Measurements from ENCODE around the gene DRG1. TPM values are rescaled to one million over a fixed set of nuclear protein-coding genes. Genes with fewer than 3 reads are reported as not detected.
"Not testable (repeated sequence)": the region's sequence is repeated elsewhere in the genome, so short reads cannot be mapped to it uniquely, and the experiment has no call there.

DRG1 gene
- total RNA-seq, 4 donors from 2014 or later: 35.9 to 86.7 (median 51.9) TPM

- 94 to 96% methylated on average over 2 of the region's 2 CpGs for WGBS, 2 donors
- Histone ChIP-seq H3K4me1 (peaks cover 0 to 8% (median 0%) of the 10 kb centered on the region in 4 donors), H3K27me3 (no peaks in the 10 kb centered on the region), H3K4me3 (no peak overlapping the region), H3K36me3 (no peaks in the 10 kb centered on the region), H3K9me3 (no peaks in the 10 kb centered on the region), H3K27ac (no peak overlapping the region)
- TF ChIP-seq CTCF (IDR thresholded peaks at IDR 0.05) (no peak), POLR2A (IDR thresholded peaks at IDR 0.05) (no peak), EP300 (IDR thresholded peaks at IDR 0.05) (no peak)
- DNase-seq (ENCODE audit: low spot score in 2 of 2): no peak
Measured at GRCh38 chr22:31393893-31394292, 5.5 kb upstream of the DRG1 start.

- WGBS, 2 donors: 80 to 82% methylated on average over 3 of the region's 3 CpGs
- no peak for TF ChIP-seq EP300 (IDR thresholded peaks at IDR 0.05)
- no peak for TF ChIP-seq POLR2A (IDR thresholded peaks at IDR 0.05)
- no peak for TF ChIP-seq CTCF (IDR thresholded peaks at IDR 0.05)
- Histone ChIP-seq H3K4me3 (no peak overlapping the region), H3K9me3 (no peaks in the 10 kb centered on the region), H3K4me1 (peaks cover 0 to 8% (median 0%) of the 10 kb centered on the region in 4 donors), H3K27ac (no peak overlapping the region), H3K36me3 (no peaks in the 10 kb centered on the region), H3K27me3 (no peaks in the 10 kb centered on the region)
- no peak for DNase-seq (ENCODE audit: low spot score in 2 of 2)
Measured at GRCh38 chr22:31394326-31394725, 5.1 kb upstream of the DRG1 start.

GRCh38 chr22:31398231-31398630, 1.2 kb upstream of the DRG1 start:
- WGBS, 2 donors: 57 to 62% methylated on average over 5 of the region's 5 CpGs
- peaks cover 0 to 23% (median 0%) of the 10 kb centered on the region in 3 donors for H3K36me3 ChIP-seq
- no peak overlapping the region for H3K4me3 ChIP-seq
- TF ChIP-seq CTCF (IDR thresholded peaks at IDR 0.05) (no peak), POLR2A (IDR thresholded peaks at IDR 0.05) (no peak), EP300 (IDR thresholded peaks at IDR 0.05) (no peak)
- H3K27ac ChIP-seq: peak overlapping the region in 2 of 4 donors; percentile 83 to 91
- no peak for DNase-seq (ENCODE audit: low spot score in 2 of 2)
- no peaks in the 10 kb centered on the region for H3K27me3 ChIP-seq
- no peaks in the 10 kb centered on the region for H3K9me3 ChIP-seq
- H3K4me1 ChIP-seq: peaks cover 0 to 27% (median 10%) of the 10 kb centered on the region in 4 donors

GRCh38 chr22:31400023-31400397, 606 bp downstream of the DRG1 start:
- Histone ChIP-seq H3K27ac (peak overlapping the region; percentile 83 to 93 (median 90)), H3K9me3 (no peaks in the 10 kb centered on the region)
- TF ChIP-seq EP300 (IDR thresholded peaks at IDR 0.05): no peak
- no peak for TF ChIP-seq CTCF (IDR thresholded peaks at IDR 0.05)
- no peak for TF ChIP-seq POLR2A (IDR thresholded peaks at IDR 0.05)

GRCh38 chr22:31402350-31402749, 2.9 kb downstream of the DRG1 start:
- not testable (repeated sequence) for H3K9me3 ChIP-seq; H3K27me3 ChIP-seq; DNase-seq (ENCODE audit: low spot score in 2 of 2); H3K27ac ChIP-seq; H3K4me3 ChIP-seq
- Histone ChIP-seq H3K36me3 (peaks cover 0 to 64% (median 9%) of the 10 kb centered on the region in 3 donors), H3K4me1 (peaks cover 0 to 34% (median 10%) of the 10 kb centered on the region in 4 donors)
- 92 to 94% methylated on average over 2 of the region's 2 CpGs for WGBS, 2 donors

More at GRCh38 chr22:31400023-31400397, 606 bp downstream of the DRG1 start:
- H3K27me3 ChIP-seq: no peaks in the 10 kb centered on the region
- no peak for DNase-seq (ENCODE audit: low spot score in 2 of 2)
- peaks cover 0 to 40% (median 4%) of the 10 kb centered on the region in 3 donors for H3K36me3 ChIP-seq
- peak overlapping the region; percentile 65 to 86 (median 68) for H3K4me3 ChIP-seq
- WGBS, 2 donors: 0 to 1% methylated on average over 11 of the region's 11 CpGs
- peaks cover 0 to 31% (median 10%) of the 10 kb centered on the region in 4 donors for H3K4me1 ChIP-seq

Data from tibial nerve (tissue), 4 donors.